Peyer's patch (tissue), 4 donors: ENCODE measurements around the gene ASB10.

Source experiments
- CTCF ChIP-seq, 6 experiments: fragments of 450-650 bp in 4 of 6; fragments of 200-600 bp in 2 of 6; sonication (generic) in 1 of 6; IDR thresholded peaks; one replicate each; pipeline ENCODE4 v1.5.1; 2017 to 2019; ENCODE audit warnings: antibody characterized with exemption in 6 of 6, mild to moderate bottlenecking in 3 of 6, moderate library complexity in 1 of 6
- POLR2A ChIP-seq, 2 donors: fragments of 450-650 bp; IDR thresholded peaks; one replicate each; pipeline ENCODE4 v1.5.1; 2017; ENCODE audit warnings: antibody characterized with exemption in 2 of 2, mild to moderate bottlenecking in 2 of 2, moderate library complexity in 2 of 2

- TF ChIP-seq CTCF (IDR thresholded peaks at IDR 0.05) (no peak), POLR2A (IDR thresholded peaks at IDR 0.05) (no peak)
These were observed 19.9 kb upstream of the ASB10 start for GRCh38 chr7:151206914-151207313.
